Endothelial cell of umbilical vein (primary cell): ENCODE data around the gene INSRR. TPM values are rescaled to one million over a fixed set of nuclear protein-coding genes. Genes with fewer than 3 reads are reported as not detected.

Experiments
- BruUV-seq: library from RNA; stranded (reverse); fragments of 400-500 nt; replicated peaks from 2 replicates; lab custom pipeline; 2021; lab: Mats Ljungman, UMichigan
- CTCF ChIA-PET: fragments of 300-600, 350-600 bp; sonication (Branson Sonifier 250); formaldehyde crosslinking; loops from one replicate; lab custom pipeline; 2021; ENCODE audit warnings: antibody characterized with exemption, inconsistent platforms; lab: Charles Lee
- POLR2A ChIA-PET: fragments of 300-600, 350-600 bp; sonication (Branson Sonifier 250); formaldehyde crosslinking; loops from one replicate; lab custom pipeline; 2021; ENCODE audit warnings: antibody characterized with exemption, inconsistent platforms; lab: Charles Lee
- DNase-seq: peaks from one replicate; pipeline ENCODE4 v3.0.0-alpha.2; 2011; ENCODE audit warnings: low read depth, low spot score
- FAIRE-seq: peaks from 2 replicates; lab custom pipeline; 2011; peaks lifted over from hg19 to GRCh38; lab: Jason Lieb, UNC
- H2AFZ ChIP-seq: 2 replicates; pipeline ENCODE4 v1.6.0; 2012; ENCODE audit warnings: low read depth, low read length, control low read depth, inconsistent platforms
- H3K27ac ChIP-seq: 2 replicates; pipeline ENCODE4 v1.5.1; 2011; ENCODE audit warnings: low read depth, mild to moderate bottlenecking, control low read depth, low read length, moderate library complexity; ENCODE audit not compliant: insufficient read depth
- H3K27me3 ChIP-seq, 2 experiments: 2 replicates each; pipeline versions ENCODE4 v1.6.0 to v1.6.1; 2011; ENCODE audit warnings: low read length in 2 of 2, mixed read lengths in 1 of 2; ENCODE audit not compliant: control insufficient read depth in 2 of 2, insufficient read depth in 2 of 2
- H3K36me3 ChIP-seq, 2 experiments: 2 replicates in 1 of 2; 3 replicates in 1 of 2; pipeline ENCODE4 v1.5.1; 2011; ENCODE audit warnings: low read length in 2 of 2, mild to moderate bottlenecking in 1 of 2, moderate library complexity in 1 of 2; ENCODE audit not compliant: control insufficient read depth in 2 of 2, insufficient read depth in 2 of 2; ENCODE audit errors: extremely low read depth in 1 of 2
- H3K4me1 ChIP-seq: 3 replicates; pipeline ENCODE4 v1.5.1; 2011; ENCODE audit warnings: mild to moderate bottlenecking, low read length; ENCODE audit not compliant: control insufficient read depth, insufficient read depth; ENCODE audit errors: extremely low read depth
- H3K4me2 ChIP-seq: 2 replicates; pipeline ENCODE4 v1.6.1; 2011; ENCODE audit warnings: low read length, control low read depth, mixed read lengths; ENCODE audit not compliant: insufficient read depth
- H3K4me3 ChIP-seq, 3 experiments: fragments of 200-600 bp in 1 of 3; sonication (generic), shearing (Covaris generic) in 1 of 3; replicated peaks in 1 of 3; 2 replicates each; pipeline ENCODE4 v1.5.1; 2011 to 2016; ENCODE audit warnings: control low read depth in 3 of 3, low read length in 3 of 3, mild to moderate bottlenecking in 2 of 3, inconsistent platforms in 1 of 3, low read depth in 1 of 3, moderate library complexity in 1 of 3; ENCODE audit not compliant: insufficient read depth in 1 of 3
- H3K79me2 ChIP-seq: 2 replicates; pipeline ENCODE4 v1.6.0; 2012; ENCODE audit warnings: low read length, inconsistent platforms; ENCODE audit not compliant: control insufficient read depth, insufficient read depth
- H3K9ac ChIP-seq: replicated peaks from 2 replicates; pipeline ENCODE3; 2011; ENCODE audit warnings: low read length, control low read depth; ENCODE audit not compliant: insufficient read depth; ENCODE audit errors: extremely low read depth
- H3K9me1 ChIP-seq: replicated peaks from 3 replicates; pipeline ENCODE4 v1.6.0; 2011; ENCODE audit warnings: mild to moderate bottlenecking, low read length; ENCODE audit not compliant: control insufficient read depth, insufficient read depth; ENCODE audit errors: extremely low read depth
- H3K9me3 ChIP-seq: replicated peaks from 2 replicates; pipeline ENCODE4 v1.5.1; 2012; ENCODE audit warnings: low read length, inconsistent platforms; ENCODE audit not compliant: control insufficient read depth, insufficient read depth
- H4K20me1 ChIP-seq: replicated peaks from 2 replicates; pipeline ENCODE3; 2011; ENCODE audit warnings: mild to moderate bottlenecking, low read length; ENCODE audit not compliant: control insufficient read depth, insufficient read depth; ENCODE audit errors: extremely low read depth
- CTCF ChIP-seq, 2 donors: IDR thresholded peaks; 1 replicate in 1 of 2; 2 replicates in 1 of 2; pipeline ENCODE4 v1.5.1; 2011; ENCODE audit warnings: low read length in 2 of 2, mild to moderate bottlenecking in 2 of 2, moderate library complexity in 2 of 2, control low read depth in 1 of 2, inconsistent platforms in 1 of 2, low read depth in 1 of 2; ENCODE audit not compliant: insufficient read depth in 1 of 2; ENCODE audit errors: extremely low read depth in 1 of 2
- EZH2 ChIP-seq: IDR thresholded peaks from 2 replicates; pipeline ENCODE4 v1.6.1; 2012; ENCODE audit warnings: borderline replicate concordance, low read depth, mild to moderate bottlenecking, moderate library complexity, low read length, inconsistent platforms; ENCODE audit not compliant: severe bottlenecking
- FOS ChIP-seq: IDR thresholded peaks from 2 replicates; pipeline ENCODE4 v1.6.1; 2011; ENCODE audit warnings: mild to moderate bottlenecking, low read length, moderate library complexity, borderline replicate concordance; ENCODE audit not compliant: insufficient read depth
- GATA2 ChIP-seq: IDR thresholded peaks from 2 replicates; pipeline ENCODE4 v1.7.0; 2011; ENCODE audit warnings: low read depth, mild to moderate bottlenecking, moderate library complexity, mixed read lengths, low read length; ENCODE audit not compliant: insufficient read length, insufficient read depth
- JUN ChIP-seq: IDR thresholded peaks from 2 replicates; pipeline ENCODE4 v1.6.1; 2011; ENCODE audit warnings: borderline replicate concordance, low read depth; ENCODE audit not compliant: insufficient read length, insufficient read depth
- MAX ChIP-seq: IDR thresholded peaks from 2 replicates; pipeline ENCODE4 v1.6.1; 2011; ENCODE audit not compliant: insufficient read depth, insufficient read length
- MYC ChIP-seq: IDR thresholded peaks from one replicate; pipeline ENCODE4 v1.6.1; 2011; ENCODE audit warnings: mild to moderate bottlenecking, low read depth, low read length
- POLR2A ChIP-seq: IDR thresholded peaks from 2 replicates; pipeline ENCODE4 v1.6.1; 2012; ENCODE audit warnings: low read depth, mild to moderate bottlenecking, control low read depth, low read length
- POLR2AphosphoS5 ChIP-seq: IDR thresholded peaks from 2 replicates; pipeline ENCODE4 v1.6.1; 2012; ENCODE audit warnings: low read depth, mild to moderate bottlenecking, control low read depth, low read length, moderate library complexity; ENCODE audit not compliant: insufficient read depth
- dilution Hi-C: fragments of 300-500 bp; cut with MboI; formaldehyde crosslinking; loops from one replicate; pipeline ENCODE4 v1.15.0; 2019; ENCODE audit warnings: low sequenced_read_pairs; ENCODE audit not compliant: extremely low pct_ligation_motif_present
- intact Hi-C: fragments of 100-400 bp; cut with micrococcal nuclease; formaldehyde crosslinking; loops from one replicate; pipeline ENCODE4 v1.10.0; 2022
- polyA plus RNA-seq, 4 experiments: library from polyadenylated mRNA; depleted of rRNA in 3 of 4; stranded (reverse) in 3 of 4; unstranded in 1 of 4; fragments of >200 nt; gene quantifications; 2 replicates each; pipeline versions ENCODE4 v1.2.1 to v1.2.3, GENCODE V29; 2011 to 2012; ENCODE audit warnings: missing spikeins in 1 of 4
- total RNA-seq: library from RNA; stranded (reverse); gene quantifications from 2 replicates; pipeline ENCODE4 v1.2.3, GENCODE V29; 2021

Gene INSRR
- total and polyA plus RNA-seq, 2 donors (not counting 3 experiments of a cell fraction or from before 2014, with no cell fraction given) = not detected

GRCh38 chr1:156882543-156882942 is 23.6 kb upstream of the INSRR start:
- no peaks in the 10 kb centered on the region for H3K36me3 ChIP-seq
- dilution Hi-C loops (no loop called here), intact Hi-C loops (no loop called here)
- no peak overlapping the region for H3K27ac ChIP-seq
- no peak overlapping the region for H3K4me2 ChIP-seq
- no peaks in the 10 kb centered on the region for H4K20me1 ChIP-seq
- TF ChIP-seq JUN (no peak), POLR2AphosphoS5 (no peak), EZH2 (no peak), CTCF (IDR thresholded peaks at IDR 0.05; ENCODE audit: extremely low read depth in 1 of 2, insufficient read depth in 1 of 2, low read depth in 1 of 2, low read length in 2 of 2) (no peak), MAX (no peak), GATA2 (no peak), FOS (no peak), POLR2A (no peak), MYC (no peak)
- H3K27me3 ChIP-seq = peaks cover 10 to 23% of the 10 kb centered on the region in 2 experiments
- DNase-seq = no peak
- ChIA-PET CTCF (interaction anchor here (2.0 kb wide), 1 partner anchor 45 kb away, joined by 5 read pairs; no protein-coding TSS in a partner anchor), POLR2A (no interaction called here)
- no peaks in the 10 kb centered on the region for H3K9me1 ChIP-seq
- H3K79me2 ChIP-seq = no peaks in the 10 kb centered on the region
- no TSS peak for BruUV-seq
- FAIRE-seq = no peak
- no peak overlapping the region for H2AFZ ChIP-seq
- H3K4me3 ChIP-seq = no peak overlapping the region
- no peak overlapping the region for H3K9ac ChIP-seq
- peaks cover 2% of the 10 kb centered on the region for H3K4me1 ChIP-seq
- H3K9me3 ChIP-seq = no peaks in the 10 kb centered on the region
